K562 (cell line): ENCODE data around the gene PDGFC. TPM values are rescaled to one million over a fixed set of nuclear protein-coding genes. Genes with fewer than 3 reads are reported as not detected.

Source experiments
- ATAC-seq: fragments of 200-7000 bp; cut with Tn5 transposase; 3 replicates; pipeline ENCODE4 v1.9.1; 2020; ENCODE audit warnings: moderate library complexity
- BruUV-seq: library from RNA; stranded (reverse); fragments of 400-500 nt; replicated peaks from 2 replicates; lab custom pipeline; 2021; lab: Mats Ljungman, UMichigan
- CTCF ChIA-PET: fragments of 300-600 bp; formaldehyde crosslinking; extraction: SDS; loops from one replicate; lab custom pipeline; 2021; ENCODE audit warnings: low intra/inter-chr PET ratio; lab: Yijun Ruan, JAX
- POLR2A ChIA-PET: fragments of 300-600, 350-650 bp; sonication (Branson Sonifier 250); formaldehyde crosslinking; extraction: SDS; loops from one replicate; lab custom pipeline; 2021; ENCODE audit warnings: antibody characterized with exemption, inconsistent platforms; lab: Yijun Ruan, JAX
- DNase-seq, 4 experiments: peaks; one replicate each; pipeline versions ENCODE4 v3.0.0 to v3.0.0-alpha.2; 2011 to 2018; ENCODE audit warnings: low spot score in 3 of 4, mixed read lengths in 3 of 4; ENCODE audit errors: extremely low read depth in 1 of 4
- FAIRE-seq: peaks from 2 replicates; lab custom pipeline; 2011; peaks lifted over from hg19 to GRCh38; lab: Jason Lieb, UNC
- H2AFZ ChIP-seq: 2 replicates; pipeline ENCODE4 v1.6.0; 2011; ENCODE audit warnings: low read depth, low read length, control low read depth, inconsistent platforms
- H3K27ac ChIP-seq: fragments of 200-600 bp; 3 replicates; pipeline ENCODE4 v1.8.0; 2011; ENCODE audit warnings: low read depth, mild to moderate bottlenecking, control low read depth, inconsistent platforms, low read length, moderate library complexity, mixed read lengths; ENCODE audit errors: extremely low read depth
- H3K27me3 ChIP-seq, 2 experiments: fragments of 300-600 bp in 1 of 2; 2 replicates in 1 of 2; 3 replicates in 1 of 2; pipeline versions ENCODE4 v1.6.0 to v1.8.0; 2011; ENCODE audit warnings: inconsistent platforms in 2 of 2, low read length in 2 of 2, mild to moderate bottlenecking in 1 of 2, mixed read lengths in 1 of 2, moderate library complexity in 1 of 2; ENCODE audit not compliant: control insufficient read depth in 2 of 2, insufficient read depth in 2 of 2
- H3K36me3 ChIP-seq: fragments of 300-600 bp; 3 replicates; pipeline ENCODE4 v1.8.0; 2011; ENCODE audit warnings: mild to moderate bottlenecking, low read length, inconsistent platforms; ENCODE audit not compliant: control insufficient read depth, insufficient read depth
- H3K4me1 ChIP-seq, 2 experiments: fragments of 200-600 bp in 1 of 2; replicated peaks in 1 of 2; 2 replicates in 1 of 2; 3 replicates in 1 of 2; pipeline versions ENCODE4 v1.5.1 to v1.8.0; 2011; ENCODE audit warnings: inconsistent platforms in 2 of 2, low read length in 2 of 2, mild to moderate bottlenecking in 1 of 2, mixed read lengths in 1 of 2, moderate library complexity in 1 of 2; ENCODE audit not compliant: control insufficient read depth in 2 of 2, insufficient read depth in 2 of 2
- H3K4me2 ChIP-seq: 2 replicates; pipeline ENCODE4 v1.6.1; 2011; ENCODE audit warnings: low read length, control low read depth, inconsistent platforms, mixed read lengths; ENCODE audit not compliant: insufficient read depth
- H3K4me3 ChIP-seq: fragments of 200-600 bp; sonication (generic), shearing (Covaris generic); 2 replicates; pipeline ENCODE4 v1.5.1; 2016; ENCODE audit warnings: control low read depth, inconsistent platforms
- H3K79me2 ChIP-seq: fragments of 200-600 bp; 3 replicates; pipeline ENCODE4 v1.8.0; 2011; ENCODE audit warnings: low read length, inconsistent platforms; ENCODE audit not compliant: control insufficient read depth, insufficient read depth
- H3K9ac ChIP-seq, 2 experiments: 2 replicates each; pipeline versions ENCODE4 v1.6.0 to v1.6.1; 2011; ENCODE audit warnings: low read depth in 2 of 2, low read length in 2 of 2, control low read depth in 1 of 2, inconsistent platforms in 1 of 2, mild to moderate bottlenecking in 1 of 2, mixed read lengths in 1 of 2; ENCODE audit not compliant: insufficient read depth in 1 of 2
- H3K9me1 ChIP-seq: one replicate; pipeline ENCODE4 v1.6.0; 2011; ENCODE audit warnings: inconsistent platforms, mild to moderate bottlenecking, low read length, moderate library complexity; ENCODE audit not compliant: control insufficient read depth, insufficient read depth
- H3K9me3 ChIP-seq: replicated peaks from 2 replicates; pipeline ENCODE4 v1.5.1; 2011; ENCODE audit warnings: low read depth, low read length, inconsistent platforms; ENCODE audit not compliant: control insufficient read depth, insufficient read depth
- H4K20me1 ChIP-seq: replicated peaks from 2 replicates; pipeline ENCODE4 v1.6.1; 2011; ENCODE audit warnings: low read length, inconsistent platforms, mixed read lengths; ENCODE audit not compliant: control insufficient read depth, insufficient read depth
- GATA2 ChIP-seq: sonication (generic); formaldehyde crosslinking; IDR thresholded peaks from 2 replicates; pipeline ENCODE4 v1.4.0; 2020; ENCODE audit warnings: mild to moderate bottlenecking, missing genetic modification reagents
- JUN ChIP-seq, 2 experiments: sonication (generic) in 1 of 2; formaldehyde crosslinking in 1 of 2; IDR thresholded peaks; 2 replicates each; pipeline versions ENCODE4 v1.6.1 to v1.8.0; 2012 to 2022; ENCODE audit warnings: borderline replicate concordance in 2 of 2, mild to moderate bottlenecking in 2 of 2, improper control_type of control experiment in 1 of 2, low read depth in 1 of 2, low read length in 1 of 2, missing genetic modification reagents in 1 of 2
- PHF21A ChIP-seq: fragments of 450-650 bp; IDR thresholded peaks from 2 replicates; pipeline ENCODE4 v1.6.1; 2017; ENCODE audit warnings: low read depth, borderline replicate concordance
- ZNF274 ChIP-seq: IDR thresholded peaks from 2 replicates; pipeline ENCODE4 v1.6.1; 2011; ENCODE audit warnings: low read depth, mild to moderate bottlenecking, low read length, moderate library complexity, borderline replicate concordance
- WGBS: fragments of 100-300 bp; shearing (Covaris generic); methylation state at CpG from one replicate; pipeline ENCODE4 v1.1.6; 2016; ENCODE audit warnings: low coverage, mixed read lengths; ENCODE audit not compliant: insufficient coverage; ENCODE audit errors: missing lambda C conversion rate; 5-methylcytosine and 5-hydroxymethylcytosine counted together
- in situ Hi-C: fragments of 300-500 bp; cut with MboI; formaldehyde crosslinking; loops from 4 replicates; pipeline ENCODE4 v1.15.0; 2018; ENCODE audit warnings: inconsistent platforms, mixed read lengths
- intact Hi-C: fragments of 100-400 bp; cut with micrococcal nuclease; formaldehyde crosslinking; loops from 2 replicates; pipeline ENCODE4 v1.14.2; 2022
- polyA plus RNA-seq, 8 experiments: library from polyadenylated mRNA; depleted of rRNA in 4 of 8; stranded (reverse) in 5 of 8; unstranded in 3 of 8; fragments of >200 nt; fragmentation: Nextera tagmentation in 2 of 8; fragmentation: Illumina TruSeq in 1 of 8; extraction: Ambion mirVana in 2 of 8; extraction: Trizol in 1 of 8; gene quantifications; 2 replicates each; pipeline versions ENCODE4 v1.2.1 to v1.2.3, GENCODE V29; 2011 to 2014; ENCODE audit warnings: inconsistent platforms in 1 of 8, missing spikeins in 1 of 8
- total RNA-seq, 7 experiments: library from RNA; depleted of rRNA in 6 of 7; stranded (reverse); fragments of >200 nt in 6 of 7; fragmentation: Illumina TruSeq in 2 of 7; extraction: Trizol in 2 of 7; gene quantifications; 2 replicates each; pipeline versions ENCODE4 v1.2.1 to v1.2.3, GENCODE V29; 2011 to 2021; ENCODE audit warnings: low replicate concordance in 1 of 7

The PDGFC gene
- total and polyA plus RNA-seq, 9 of the 15 experiments (the other 6 are each of a cell fraction or from before 2014, with no cell fraction given) = not detected

DNA sequence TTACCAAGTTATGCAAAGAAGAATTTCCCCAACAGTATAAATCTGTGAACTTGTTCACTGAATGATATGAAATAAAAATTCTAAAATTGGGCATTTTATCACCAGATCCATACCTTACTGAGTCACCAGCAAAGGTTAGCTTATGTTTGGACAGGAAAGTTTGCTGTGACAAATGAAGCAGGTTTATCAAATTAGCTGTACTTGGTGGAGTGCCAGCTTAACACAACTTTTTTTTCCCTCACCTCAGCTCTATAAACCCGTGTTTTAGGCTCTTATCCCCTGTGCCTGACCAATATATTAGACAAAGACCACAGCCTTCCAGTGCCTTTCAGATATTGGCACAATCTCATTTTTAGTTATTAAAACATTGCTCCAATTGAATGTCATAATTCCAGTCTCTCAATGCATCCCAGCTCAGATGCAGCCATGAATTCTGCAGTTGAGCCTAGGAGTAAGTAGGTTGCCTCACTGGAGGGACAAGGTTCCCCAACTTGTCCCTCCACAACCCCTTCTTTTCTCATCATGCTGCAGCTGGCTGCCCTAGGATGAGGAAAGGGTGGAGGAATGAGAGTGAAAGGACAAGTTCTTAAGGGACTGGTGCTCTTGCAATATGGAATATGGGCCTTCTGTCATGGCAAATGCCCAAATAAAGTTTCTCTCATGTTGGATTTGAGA lies 27.0 kb upstream of the PDGFC start (continued):
- TF ChIP-seq GATA2 (CRISPR knock-in tag) (no peak), ZNF274 (no peak), JUN (IDR thresholded peaks at IDR 0.05; ENCODE audit: borderline replicate concordance, low read depth, low read length) (no peak), JUN (CRISPR knock-in tag; IDR thresholded peaks at IDR 0.05; ENCODE audit: borderline replicate concordance) (no peak)
- TF ChIP-seq, all 486 proteins: peak for 0

- 0% methylated on average over 2 of the region's 2 CpGs for whole genome bisulfite sequencing
- Histone ChIP-seq H3K4me3 (no peak overlapping the region), H4K20me1 (no peaks in the 10 kb centered on the region), H3K4me1 (no peaks in the 10 kb centered on the region), H3K9ac (no peak overlapping the region), H3K27ac (no peak overlapping the region), H3K9me1 (no peaks in the 10 kb centered on the region), H3K36me3 (no peaks in the 10 kb centered on the region), H3K79me2 (no peaks in the 10 kb centered on the region), H3K4me2 (no peak overlapping the region), H3K27me3 (no peaks in the 10 kb centered on the region)
- intact Hi-C loops = no loop called here
- ATAC-seq = no peak
- no peak for FAIRE-seq
- DNase-seq = no peak
- in situ Hi-C loops = no loop called here
- CTCF ChIA-PET = no interaction called here
- no TSS peak for BruUV-seq
- TF ChIP-seq PHF21A = no peak
- TF ChIP-seq, all 486 proteins: peak for 0
- H2AFZ ChIP-seq = no peak overlapping the region
- H3K9me3 ChIP-seq = no peaks in the 10 kb centered on the region
- POLR2A ChIA-PET = no interaction called here
These were observed 21.3 kb upstream of the PDGFC start for GRCh38 chr4:156992943-156993342.
